PC-9 (cell line): ENCODE measurements around the gene ANXA6.

ENCODE experiments used
- CTCF ChIP-seq: fragments of 200-600 bp; sonication (generic); conservative IDR thresholded peaks from 2 replicates; pipeline ENCODE4 v1.6.1; 2017; ENCODE audit warnings: mixed run types, antibody characterized with exemption, mild to moderate bottlenecking, moderate library complexity
- EZH2 ChIP-seq: fragments of 200-600 bp; sonication (generic); IDR thresholded peaks from 2 replicates; pipeline ENCODE4 v1.8.0; 2017; ENCODE audit warnings: antibody characterized with exemption, low read depth

- TF ChIP-seq CTCF = no peak
- TF ChIP-seq EZH2 = no peak
These were observed 103.7 kb downstream of the ANXA6 start for GRCh38 chr5:151053796-151054462.
